ENCODE measurements around the gene NAV2. TPM values are rescaled to one million over a fixed set of nuclear protein-coding genes. Genes with fewer than 3 reads are reported as not detected.

NAV2 gene
- total and polyA plus RNA-seq, 7 donors, result 1.2 to 62.6 (median 22.1) TPM

GRCh38 chr11:19866037-19866436, 153.4 kb downstream of the NAV2 start:
- 86 to 92% methylated on average over 3 of the region's 3 CpGs for WGBS, 2 donors

DNA sequence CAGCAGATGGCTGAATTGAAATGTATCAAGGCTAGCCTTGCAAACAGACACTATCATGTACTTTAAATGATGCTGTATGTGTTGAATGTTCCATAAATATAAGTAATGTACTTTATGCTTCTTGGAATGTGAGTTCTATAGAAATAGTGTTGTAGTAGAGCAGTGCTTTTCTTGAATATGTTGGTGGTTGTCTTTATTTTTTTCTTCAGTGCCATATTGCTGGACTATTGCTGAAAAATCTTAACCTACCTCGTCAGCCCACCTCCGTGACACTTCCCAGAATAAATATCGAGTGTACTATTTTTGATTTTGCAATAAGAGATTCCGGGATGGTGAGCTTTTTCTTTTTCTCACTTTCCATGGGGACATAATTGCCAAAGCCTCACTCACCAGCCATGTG, 153.9 kb downstream of the NAV2 start:
- H3K4me1 ChIP-seq, result peaks cover 0 to 83% (median 77%) of the 10 kb centered on the region in 4 donors
- TF ChIP-seq POLR2A (IDR thresholded peaks at IDR 0.05), result no peak
- TF ChIP-seq POLR2AphosphoS5 (IDR thresholded peaks at IDR 0.05), result no peak
- TF ChIP-seq, protein P1, sequence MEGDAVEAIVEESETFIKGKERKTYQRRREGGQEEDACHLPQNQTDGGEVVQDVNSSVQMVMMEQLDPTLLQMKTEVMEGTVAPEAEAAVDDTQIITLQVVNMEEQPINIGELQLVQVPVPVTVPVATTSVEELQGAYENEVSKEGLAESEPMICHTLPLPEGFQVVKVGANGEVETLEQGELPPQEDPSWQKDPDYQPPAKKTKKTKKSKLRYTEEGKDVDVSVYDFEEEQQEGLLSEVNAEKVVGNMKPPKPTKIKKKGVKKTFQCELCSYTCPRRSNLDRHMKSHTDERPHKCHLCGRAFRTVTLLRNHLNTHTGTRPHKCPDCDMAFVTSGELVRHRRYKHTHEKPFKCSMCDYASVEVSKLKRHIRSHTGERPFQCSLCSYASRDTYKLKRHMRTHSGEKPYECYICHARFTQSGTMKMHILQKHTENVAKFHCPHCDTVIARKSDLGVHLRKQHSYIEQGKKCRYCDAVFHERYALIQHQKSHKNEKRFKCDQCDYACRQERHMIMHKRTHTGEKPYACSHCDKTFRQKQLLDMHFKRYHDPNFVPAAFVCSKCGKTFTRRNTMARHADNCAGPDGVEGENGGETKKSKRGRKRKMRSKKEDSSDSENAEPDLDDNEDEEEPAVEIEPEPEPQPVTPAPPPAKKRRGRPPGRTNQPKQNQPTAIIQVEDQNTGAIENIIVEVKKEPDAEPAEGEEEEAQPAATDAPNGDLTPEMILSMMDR (IDR thresholded peaks at IDR 0.05), result no peak
- no peak for TF ChIP-seq EP300 (IDR thresholded peaks at IDR 0.05)

More at GRCh38 chr11:19866037-19866436, 153.4 kb downstream of the NAV2 start:
- DNase-seq, result no peak
- Histone ChIP-seq H3K4me3 (no peak overlapping the region), H3K27ac (peak overlapping the region in 1 of 4 donors; percentile 21), H3K4me1 (peaks cover 0 to 88% (median 77%) of the 10 kb centered on the region in 4 donors), H3K36me3 (peaks cover 0 to 10% (median 0%) of the 10 kb centered on the region in 4 donors), H3K27me3 (no peaks in the 10 kb centered on the region), H3K9me3 (no peaks in the 10 kb centered on the region)
- intact Hi-C loops (cut with DNase I), result no loop called here
- TF ChIP-seq POLR2A (IDR thresholded peaks at IDR 0.05) (no peak), EP300 (IDR thresholded peaks at IDR 0.05) (no peak), POLR2AphosphoS5 (IDR thresholded peaks at IDR 0.05) (no peak)
- TF ChIP-seq, protein P1 (IDR thresholded peaks at IDR 0.05), result no peak

GRCh38 chr11:19867064-19867463, 154.4 kb downstream of the NAV2 start:
- DNase-seq, result no peak
- intact Hi-C loops (cut with DNase I), result no loop called here
- TF ChIP-seq EP300 (IDR thresholded peaks at IDR 0.05) (no peak), POLR2A (IDR thresholded peaks at IDR 0.05) (no peak), POLR2AphosphoS5 (IDR thresholded peaks at IDR 0.05) (no peak)
- TF ChIP-seq, protein P1 (IDR thresholded peaks at IDR 0.05), result no peak
- Histone ChIP-seq H3K9me3 (no peaks in the 10 kb centered on the region), H3K4me3 (no peak overlapping the region), H3K27me3 (no peaks in the 10 kb centered on the region), H3K4me1 (peaks cover 0 to 82% (median 76%) of the 10 kb centered on the region in 4 donors), H3K27ac (no peak overlapping the region), H3K36me3 (peaks cover 0 to 19% (median 0%) of the 10 kb centered on the region in 4 donors)
- WGBS, 2 donors, result 85 to 87% methylated on average over 1 of the region's 1 CpG

More for the DNA sequence above, 153.9 kb downstream of the NAV2 start:
- WGBS, 2 donors, result 92 to 94% methylated on average over 4 of the region's 4 CpGs
- Histone ChIP-seq H3K36me3 (peaks cover 0 to 14% (median 0%) of the 10 kb centered on the region in 4 donors), H3K27me3 (no peaks in the 10 kb centered on the region), H3K4me3 (no peak overlapping the region), H3K27ac (no peak overlapping the region), H3K9me3 (no peaks in the 10 kb centered on the region)
- intact Hi-C loops (cut with DNase I), result no loop called here
- no peak for DNase-seq

GRCh38 chr11:19868281-19868821, 155.7 kb downstream of the NAV2 start:
- H3K4me3 ChIP-seq, result no peak overlapping the region
- DNase-seq, result peak; percentile 80
- no peaks in the 10 kb centered on the region for H3K27me3 ChIP-seq
- no peaks in the 10 kb centered on the region for H3K9me3 ChIP-seq
- H3K36me3 ChIP-seq, result peaks cover 0 to 23% (median 0%) of the 10 kb centered on the region in 4 donors
- peak overlapping the region in 3 of 4 donors; percentile 62 to 67 (median 64) for H3K27ac ChIP-seq
- intact Hi-C loops (cut with DNase I), result no loop called here
- peaks cover 0 to 73% (median 66%) of the 10 kb centered on the region in 4 donors for H3K4me1 ChIP-seq
- TF ChIP-seq POLR2AphosphoS5 (IDR thresholded peaks at IDR 0.05) (peak in 2 of 4 donors; percentile 51 to 52), EP300 (IDR thresholded peaks at IDR 0.05) (no peak), POLR2A (IDR thresholded peaks at IDR 0.05) (no peak)
- 76 to 79% methylated on average over 6 of the region's 6 CpGs for WGBS, 2 donors

DNA sequence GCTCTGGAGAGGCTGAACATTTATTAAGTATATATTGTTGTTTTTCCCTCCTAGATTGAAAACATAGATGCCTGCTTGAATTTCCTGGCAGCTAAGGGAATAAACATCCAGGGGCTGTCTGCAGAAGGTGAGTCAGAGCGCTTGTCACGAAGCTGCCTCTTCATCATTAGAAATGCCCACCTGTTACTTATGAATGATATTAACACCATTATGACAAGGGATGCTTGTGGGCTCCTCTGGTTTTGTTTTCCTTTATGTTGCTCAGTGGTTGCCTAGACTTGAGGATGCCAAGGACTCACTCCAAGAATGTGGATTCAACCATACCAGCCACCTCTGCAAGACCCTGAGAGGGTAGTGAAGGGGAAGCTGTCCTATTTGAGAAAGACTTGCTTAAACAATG, 156.2 kb downstream of the NAV2 start:
- intact Hi-C loops (cut with DNase I), result no loop called here
- Histone ChIP-seq H3K27me3 (no peaks in the 10 kb centered on the region), H3K36me3 (peaks cover 0 to 23% (median 0%) of the 10 kb centered on the region in 4 donors), H3K4me1 (peaks cover 0 to 68% (median 60%) of the 10 kb centered on the region in 4 donors), H3K4me3 (no peak overlapping the region), H3K27ac (peak overlapping the region in 3 of 4 donors; percentile 62 to 67 (median 64)), H3K9me3 (no peaks in the 10 kb centered on the region)
- TF ChIP-seq POLR2AphosphoS5 (IDR thresholded peaks at IDR 0.05), result no peak
- TF ChIP-seq, protein P1 (IDR thresholded peaks at IDR 0.05), result no peak
- no peak for TF ChIP-seq EP300 (IDR thresholded peaks at IDR 0.05)
- no peak for TF ChIP-seq POLR2A (IDR thresholded peaks at IDR 0.05)
- no peak for DNase-seq
- WGBS, 2 donors, result 89 to 90% methylated on average over 2 of the region's 2 CpGs
